Smooth muscle cell (in vitro differentiated cells): Measurements from ENCODE around the gene NOX5. TPM values are rescaled to one million over a fixed set of nuclear protein-coding genes. Genes with fewer than 3 reads are reported as not detected.
"Not testable (repeated sequence)": the region's sequence is repeated elsewhere in the genome, so short reads cannot be mapped to it uniquely, and the experiment has no call there.

ENCODE experiments used
- DNase-seq: peaks from one replicate; lab custom pipeline; 2025; ENCODE audit not compliant: unreplicated experiment; lab: John Stamatoyannopoulos, UW
- H2AFZ ChIP-seq: fragments of 200-600 bp; sonication (generic); 2 replicates; pipeline ENCODE4 v1.6.0; 2016; ENCODE audit warnings: antibody characterized with exemption, low read depth, mild to moderate bottlenecking
- H3F3A ChIP-seq: fragments of 200-600 bp; sonication (generic); 2 replicates; pipeline ENCODE4 v1.6.0; 2017; ENCODE audit warnings: antibody characterized with exemption, low read depth
- H3K27ac ChIP-seq: fragments of 200-600 bp; sonication (generic); 2 replicates; pipeline ENCODE4 v1.5.1; 2016; ENCODE audit warnings: low read depth, mild to moderate bottlenecking
- H3K27me3 ChIP-seq: fragments of 200-600 bp; sonication (generic); 2 replicates; pipeline ENCODE4 v1.6.1; 2016; ENCODE audit warnings: low read depth, mild to moderate bottlenecking
- H3K36me3 ChIP-seq: fragments of 200-600 bp; sonication (generic); 2 replicates; pipeline ENCODE4 v1.5.1; 2016; ENCODE audit warnings: low read depth
- H3K4me1 ChIP-seq: fragments of 200-600 bp; sonication (generic); 2 replicates; pipeline ENCODE4 v1.5.1; 2016; ENCODE audit warnings: low read depth
- H3K4me2 ChIP-seq: fragments of 200-600 bp; sonication (generic); 2 replicates; pipeline ENCODE4 v1.6.0; 2016; ENCODE audit warnings: mild to moderate bottlenecking
- H3K4me3 ChIP-seq: fragments of 200-600 bp; sonication (generic); 2 replicates; pipeline ENCODE4 v1.5.1; 2016; ENCODE audit warnings: mild to moderate bottlenecking
- H3K79me2 ChIP-seq: fragments of 200-600 bp; sonication (generic); 2 replicates; pipeline ENCODE4 v1.6.0; 2016; ENCODE audit warnings: low read depth, mild to moderate bottlenecking
- H3K9ac ChIP-seq: fragments of 200-600 bp; sonication (generic); 2 replicates; pipeline ENCODE4 v1.6.0; 2016; ENCODE audit warnings: low read depth
- H3K9me3 ChIP-seq: fragments of 200-600 bp; sonication (generic); replicated peaks from 2 replicates; pipeline ENCODE4 v1.5.1; 2016; ENCODE audit warnings: low read depth
- H4K20me1 ChIP-seq: fragments of 200-600 bp; sonication (generic); 2 replicates; pipeline ENCODE4 v1.6.0; 2016; ENCODE audit warnings: low read depth
- CTCF ChIP-seq: fragments of 200-600 bp; sonication (generic); IDR thresholded peaks from 2 replicates; pipeline ENCODE4 v1.5.1; 2017; ENCODE audit warnings: borderline replicate concordance, mild to moderate bottlenecking, antibody characterized with exemption; ENCODE audit not compliant: insufficient read depth, poor library complexity, severe bottlenecking
- WGBS: methylation state at CpG from one replicate; pipeline ENCODE4 v1.1.7; 2016; ENCODE audit warnings: low lambda C conversion rate; 5-methylcytosine and 5-hydroxymethylcytosine counted together
- polyA plus RNA-seq: library from polyadenylated mRNA; unstranded; fragments of >200 nt; fragmentation: Nextera tagmentation; extraction: Ambion mirVana; gene quantifications from 2 replicates; pipeline ENCODE4 v1.2.1, GENCODE V29; 2016
- total RNA-seq: library from RNA; depleted of rRNA; stranded (reverse); fragments of >200 nt; gene quantifications from 2 replicates; pipeline ENCODE4 v1.2.3, GENCODE V29; 2014

Gene NOX5
- total and polyA plus RNA-seq, 2 experiments from 2014 or later = 0.16 to 0.22 TPM

GRCh38 chr15:68972201-68973065, 42.1 kb upstream of the NOX5 start:
- no peak overlapping the region for H3K9ac ChIP-seq
- H3F3A ChIP-seq = no peaks in the 10 kb centered on the region
- no peak overlapping the region for H2AFZ ChIP-seq
- WGBS = 61% methylated on average over 4 of the region's 4 CpGs
- no peaks in the 10 kb centered on the region for H3K27me3 ChIP-seq
- H3K4me1 ChIP-seq = no peaks in the 10 kb centered on the region
- H3K4me3 ChIP-seq = no peak overlapping the region
- no peak for TF ChIP-seq CTCF
- no peaks in the 10 kb centered on the region for H3K36me3 ChIP-seq
- no peaks in the 10 kb centered on the region for H3K79me2 ChIP-seq
- H3K4me2 ChIP-seq = no peak overlapping the region
- H4K20me1 ChIP-seq = no peaks in the 10 kb centered on the region
- DNase-seq = no peak
- no peak overlapping the region for H3K27ac ChIP-seq
- H3K9me3 ChIP-seq = no peaks in the 10 kb centered on the region

GRCh38 chr15:68975651-68976160, 38.8 kb upstream of the NOX5 start:
- not testable (repeated sequence) for H3K9ac ChIP-seq, H3K36me3 ChIP-seq, H4K20me1 ChIP-seq, H3K79me2 ChIP-seq, H3K9me3 ChIP-seq, DNase-seq, H3K4me3 ChIP-seq, H3K27me3 ChIP-seq, H2AFZ ChIP-seq, H3K4me2 ChIP-seq, H3K27ac ChIP-seq, H3K4me1 ChIP-seq, H3F3A ChIP-seq
- 99% methylated on average over 22 of the region's 26 CpGs for WGBS

- not testable (repeated sequence) for H2AFZ ChIP-seq, H3K9ac ChIP-seq, DNase-seq, H3K4me1 ChIP-seq, H3K79me2 ChIP-seq, H3K27ac ChIP-seq, H4K20me1 ChIP-seq, H3K9me3 ChIP-seq, H3K4me3 ChIP-seq, H3K27me3 ChIP-seq, H3K4me2 ChIP-seq, H3F3A ChIP-seq, H3K36me3 ChIP-seq
- 90% methylated on average over 10 of the region's 10 CpGs for WGBS
Measured at GRCh38 chr15:68977426-68977825, 37.1 kb upstream of the NOX5 start.

- H3K9me3 ChIP-seq = no peaks in the 10 kb centered on the region
- TF ChIP-seq CTCF = no peak
- DNase-seq = no peak
- no peaks in the 10 kb centered on the region for H3K4me1 ChIP-seq
- H3K79me2 ChIP-seq = no peaks in the 10 kb centered on the region
- H4K20me1 ChIP-seq = no peaks in the 10 kb centered on the region
- H3K27ac ChIP-seq = no peak overlapping the region
- H3K36me3 ChIP-seq = no peaks in the 10 kb centered on the region
- no peak overlapping the region for H3K4me2 ChIP-seq
- H3F3A ChIP-seq = no peaks in the 10 kb centered on the region
- H3K9ac ChIP-seq = no peak overlapping the region
- no peak overlapping the region for H2AFZ ChIP-seq
- no peaks in the 10 kb centered on the region for H3K27me3 ChIP-seq
- no peak overlapping the region for H3K4me3 ChIP-seq
- 64% methylated on average over 3 of the region's 3 CpGs for WGBS
Measured at GRCh38 chr15:68979006-68979405, 35.5 kb upstream of the NOX5 start.
